Peyer's patch (tissue), 4 donors: ENCODE results near the gene ACOX1.

Source experiments
- POLR2A ChIP-seq, 2 donors: fragments of 450-650 bp; IDR thresholded peaks; one replicate each; pipeline ENCODE4 v1.5.1; 2017; ENCODE audit warnings: antibody characterized with exemption in 2 of 2, mild to moderate bottlenecking in 2 of 2, moderate library complexity in 2 of 2
- TF ChIP-seq, protein P1 (sequence below), 6 experiments: fragments of 450-650 bp in 4 of 6; fragments of 200-600 bp in 2 of 6; sonication (generic) in 1 of 6; IDR thresholded peaks; one replicate each; pipeline ENCODE4 v1.5.1; 2017 to 2019; ENCODE audit warnings: antibody characterized with exemption in 6 of 6, mild to moderate bottlenecking in 3 of 6, moderate library complexity in 1 of 6

DNA sequence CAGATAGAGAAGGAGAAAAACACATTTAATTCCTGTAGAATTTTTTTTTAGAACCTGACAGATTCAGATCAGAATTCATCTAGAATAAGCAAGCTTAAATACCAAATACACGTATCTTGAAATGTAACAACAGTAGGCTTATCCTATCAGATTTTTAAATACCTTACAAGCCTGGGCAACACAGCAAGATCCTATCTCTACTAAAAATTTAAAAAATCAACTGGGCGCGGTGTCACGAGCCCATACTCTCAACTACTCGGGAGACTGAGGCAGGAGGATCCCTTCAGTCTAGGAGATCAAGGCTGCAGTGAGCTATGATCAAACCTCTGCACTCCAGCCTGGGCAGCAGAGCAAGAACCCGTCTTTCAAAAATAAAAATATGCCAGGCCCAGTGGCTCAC is 13.5 kb downstream of the ACOX1 start:
- TF ChIP-seq POLR2A (IDR thresholded peaks at IDR 0.05), result no peak
- TF ChIP-seq, protein P1, sequence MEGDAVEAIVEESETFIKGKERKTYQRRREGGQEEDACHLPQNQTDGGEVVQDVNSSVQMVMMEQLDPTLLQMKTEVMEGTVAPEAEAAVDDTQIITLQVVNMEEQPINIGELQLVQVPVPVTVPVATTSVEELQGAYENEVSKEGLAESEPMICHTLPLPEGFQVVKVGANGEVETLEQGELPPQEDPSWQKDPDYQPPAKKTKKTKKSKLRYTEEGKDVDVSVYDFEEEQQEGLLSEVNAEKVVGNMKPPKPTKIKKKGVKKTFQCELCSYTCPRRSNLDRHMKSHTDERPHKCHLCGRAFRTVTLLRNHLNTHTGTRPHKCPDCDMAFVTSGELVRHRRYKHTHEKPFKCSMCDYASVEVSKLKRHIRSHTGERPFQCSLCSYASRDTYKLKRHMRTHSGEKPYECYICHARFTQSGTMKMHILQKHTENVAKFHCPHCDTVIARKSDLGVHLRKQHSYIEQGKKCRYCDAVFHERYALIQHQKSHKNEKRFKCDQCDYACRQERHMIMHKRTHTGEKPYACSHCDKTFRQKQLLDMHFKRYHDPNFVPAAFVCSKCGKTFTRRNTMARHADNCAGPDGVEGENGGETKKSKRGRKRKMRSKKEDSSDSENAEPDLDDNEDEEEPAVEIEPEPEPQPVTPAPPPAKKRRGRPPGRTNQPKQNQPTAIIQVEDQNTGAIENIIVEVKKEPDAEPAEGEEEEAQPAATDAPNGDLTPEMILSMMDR (IDR thresholded peaks at IDR 0.05), result no peak
